Esophagus muscularis mucosa (tissue), 4 donors: ENCODE measurements around the gene CAPG.

ENCODE experiments used
- CTCF ChIP-seq, 3 experiments: fragments of 200-600 bp in 2 of 3; fragments of 450-650 bp in 1 of 3; sonication (generic) in 2 of 3; IDR thresholded peaks; one replicate each; pipeline ENCODE4 v1.5.1; 2017 to 2019; ENCODE audit warnings: antibody characterized with exemption in 3 of 3, mild to moderate bottlenecking in 2 of 3, moderate library complexity in 1 of 3
- EP300 ChIP-seq: sonication (generic); formaldehyde crosslinking; IDR thresholded peaks from one replicate; pipeline ENCODE4 v1.6.1; 2017; ENCODE audit warnings: antibody characterized with exemption
- POLR2A ChIP-seq: fragments of 450-650 bp; IDR thresholded peaks from one replicate; pipeline ENCODE4 v1.6.1; 2017; ENCODE audit warnings: antibody characterized with exemption, moderate library complexity, mild to moderate bottlenecking, low read depth
- POLR2AphosphoS5 ChIP-seq, 2 donors: sonication (generic); formaldehyde crosslinking; IDR thresholded peaks; one replicate each; pipeline ENCODE4 v1.6.1; 2017; ENCODE audit warnings: antibody characterized with exemption in 2 of 2

GRCh38 chr2:85431570-85432205, 21.5 kb upstream of the CAPG start:
- TF ChIP-seq CTCF (IDR thresholded peaks at IDR 0.05) = no peak
- TF ChIP-seq POLR2AphosphoS5 (IDR thresholded peaks at IDR 0.05) = no peak
- no peak for TF ChIP-seq POLR2A
- TF ChIP-seq EP300 = no peak
